ENCODE data around the gene TRIM58.

TRIM58 gene, protein sequence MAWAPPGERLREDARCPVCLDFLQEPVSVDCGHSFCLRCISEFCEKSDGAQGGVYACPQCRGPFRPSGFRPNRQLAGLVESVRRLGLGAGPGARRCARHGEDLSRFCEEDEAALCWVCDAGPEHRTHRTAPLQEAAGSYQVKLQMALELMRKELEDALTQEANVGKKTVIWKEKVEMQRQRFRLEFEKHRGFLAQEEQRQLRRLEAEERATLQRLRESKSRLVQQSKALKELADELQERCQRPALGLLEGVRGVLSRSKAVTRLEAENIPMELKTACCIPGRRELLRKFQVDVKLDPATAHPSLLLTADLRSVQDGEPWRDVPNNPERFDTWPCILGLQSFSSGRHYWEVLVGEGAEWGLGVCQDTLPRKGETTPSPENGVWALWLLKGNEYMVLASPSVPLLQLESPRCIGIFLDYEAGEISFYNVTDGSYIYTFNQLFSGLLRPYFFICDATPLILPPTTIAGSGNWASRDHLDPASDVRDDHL

DNA sequence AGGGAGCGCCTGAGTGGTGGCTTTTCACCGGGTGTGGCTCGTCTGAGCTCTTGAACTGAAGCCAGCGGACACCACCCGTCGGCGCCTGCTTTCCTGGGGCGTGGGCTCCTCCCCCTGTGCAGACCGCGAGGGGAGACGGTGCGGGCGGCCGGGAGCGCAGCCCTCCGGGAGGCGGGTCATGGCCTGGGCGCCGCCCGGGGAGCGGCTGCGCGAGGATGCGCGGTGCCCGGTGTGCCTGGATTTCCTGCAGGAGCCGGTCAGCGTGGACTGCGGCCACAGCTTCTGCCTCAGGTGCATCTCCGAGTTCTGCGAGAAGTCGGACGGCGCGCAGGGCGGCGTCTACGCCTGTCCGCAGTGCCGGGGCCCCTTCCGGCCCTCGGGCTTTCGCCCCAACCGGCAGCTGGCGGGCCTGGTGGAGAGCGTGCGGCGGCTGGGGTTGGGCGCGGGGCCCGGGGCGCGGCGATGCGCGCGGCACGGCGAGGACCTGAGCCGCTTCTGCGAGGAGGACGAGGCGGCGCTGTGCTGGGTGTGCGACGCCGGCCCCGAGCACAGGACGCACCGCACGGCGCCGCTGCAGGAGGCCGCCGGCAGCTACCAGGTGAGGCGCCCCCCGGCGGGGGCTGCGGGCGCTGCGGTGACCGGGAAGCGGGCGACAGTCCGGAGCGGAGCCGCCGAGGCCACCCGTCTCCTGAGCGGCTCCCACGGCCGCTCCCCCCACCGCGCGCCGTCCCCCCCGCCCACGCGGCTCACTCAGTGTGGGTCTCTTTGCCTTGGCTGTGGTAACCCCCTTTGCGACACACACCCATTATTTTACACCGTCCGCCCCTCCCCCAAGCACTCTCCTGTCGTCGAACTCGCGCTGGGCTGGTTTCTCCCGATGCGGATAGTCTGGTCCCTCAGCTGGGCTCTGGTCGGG is at the start of gene TRIM58:
TSS of gene TRIM58 (plus strand) at position 119 of the 916 bp plus-strand sequence. CDS start at position 179, 60 bp downstream.
- peak; percentile 58 for DNase-seq

DNA sequence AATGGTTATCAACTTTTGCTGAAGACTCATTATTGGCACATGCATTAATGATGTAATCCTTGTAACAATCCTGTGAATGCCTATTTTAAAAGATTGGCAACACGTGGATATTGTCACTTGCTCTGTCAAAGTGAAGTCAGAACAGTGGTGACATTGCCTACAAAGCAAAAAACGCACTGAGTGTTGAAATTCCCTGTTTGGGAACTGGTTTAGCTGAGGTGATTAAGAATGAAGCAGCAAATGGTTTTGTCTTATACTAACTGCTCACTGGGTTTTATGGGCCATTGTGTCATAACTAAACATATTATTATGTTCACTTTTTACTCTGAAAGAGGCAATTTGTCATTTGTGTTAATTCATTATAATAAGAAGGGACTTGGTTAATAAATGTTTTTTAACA is 44.4 kb upstream of the TRIM58 start:
- DNase-seq = no peak

DNA sequence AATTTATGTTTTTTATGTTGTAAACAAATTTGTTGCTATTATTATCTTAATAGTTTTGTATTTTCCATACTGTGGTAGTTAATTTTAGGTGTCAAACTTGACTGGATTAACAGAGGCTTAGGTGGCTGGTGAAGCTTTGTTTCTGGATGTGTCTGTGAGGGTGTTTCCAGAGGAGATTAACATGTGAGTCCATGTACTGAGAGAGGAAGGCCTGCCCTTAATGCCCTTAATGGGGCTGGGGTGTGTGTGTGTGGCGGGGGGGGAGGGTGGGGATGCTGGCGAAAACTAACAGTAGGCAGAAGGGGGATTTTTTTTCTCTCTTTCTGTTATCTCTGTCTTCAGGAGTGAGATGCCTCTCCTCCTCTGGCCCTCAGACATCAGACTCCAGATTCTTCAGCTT is 34.9 kb upstream of the TRIM58 start:
- DNase-seq = no peak

DNA sequence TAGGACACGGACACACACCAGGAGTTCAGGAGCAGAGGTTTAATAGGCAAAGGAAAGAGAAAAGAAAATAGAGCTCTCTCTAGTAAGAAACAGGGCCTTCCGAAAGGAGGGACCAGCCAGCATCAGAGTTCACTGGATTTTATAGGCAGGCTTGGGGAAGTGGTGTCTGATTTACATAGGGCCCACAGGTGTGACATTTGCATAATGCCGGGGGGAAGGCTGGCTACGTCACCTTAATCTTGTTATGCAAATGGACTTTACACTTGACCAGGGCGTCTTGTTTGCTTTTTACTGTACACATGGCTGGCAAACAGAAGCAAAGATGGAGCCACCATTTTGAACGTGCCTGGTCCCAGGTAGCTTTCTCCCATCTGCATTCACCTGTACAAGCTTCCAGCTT is 33.0 kb upstream of the TRIM58 start, which contains the start of gene OR14A16:
TSS of gene OR14A16 (minus strand) at position 97 of the 400 bp plus-strand sequence. CDS start 8,390 bp downstream, outside the sequence.
- DNase-seq = no peak

DNA sequence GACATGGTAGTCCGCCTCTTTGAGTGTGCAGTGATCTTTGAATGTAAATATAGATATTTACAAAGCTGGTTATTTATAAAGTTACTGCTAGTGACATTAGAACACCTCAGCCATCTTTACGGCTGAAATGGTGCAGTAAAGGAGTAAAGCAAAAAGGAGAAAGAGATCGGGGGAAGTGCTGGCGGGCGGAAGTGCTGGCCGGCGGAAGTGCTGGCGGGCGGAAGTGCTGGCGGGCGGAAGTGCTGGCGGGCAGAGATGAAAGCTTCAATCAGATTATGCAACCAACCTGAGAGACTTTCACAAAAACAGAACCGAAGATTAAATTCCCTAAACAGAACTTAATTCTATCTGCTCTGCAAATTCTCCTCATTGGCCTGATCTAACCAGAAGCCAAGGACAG is 31.6 kb upstream of the TRIM58 start:
- DNase-seq = no peak

DNA sequence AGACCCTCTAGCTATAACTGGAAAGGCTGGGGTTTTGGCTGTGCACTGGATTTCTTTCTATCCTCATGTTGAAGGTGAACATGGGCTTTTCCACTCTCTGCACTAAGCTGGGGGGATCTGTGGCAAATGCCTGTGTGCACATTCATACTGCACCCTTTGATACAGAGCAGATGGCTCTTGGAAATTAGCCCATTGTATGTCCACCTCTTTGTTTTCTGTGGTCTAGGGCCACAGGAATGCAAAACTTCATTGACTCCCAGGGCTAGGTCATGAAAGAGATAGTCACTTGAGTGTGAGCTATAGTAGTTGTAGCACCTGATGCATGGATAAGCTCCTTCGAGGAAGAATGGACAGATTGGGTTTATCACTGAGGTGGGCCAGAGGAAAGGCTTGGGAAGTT is 27.3 kb upstream of the TRIM58 start:
- no peak for DNase-seq

DNA sequence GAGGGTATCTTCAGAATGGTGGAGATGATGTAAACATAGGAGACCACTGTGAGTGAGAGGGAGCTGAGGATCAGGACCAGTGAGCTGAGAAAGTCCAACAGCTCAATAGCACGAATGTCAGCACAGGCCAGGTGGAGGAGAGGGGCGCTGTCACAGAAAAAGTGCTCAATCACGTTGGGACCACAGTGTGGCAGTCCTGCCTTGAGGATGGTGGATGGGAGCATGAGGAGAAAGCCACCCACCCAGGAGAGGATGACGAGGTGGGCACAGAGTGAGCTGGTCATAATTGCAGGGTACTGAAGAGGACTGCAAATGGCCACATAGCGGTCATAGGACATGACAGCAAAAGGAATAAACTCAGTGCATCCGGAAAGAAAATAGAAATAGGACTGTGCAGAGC is 23.4 kb upstream of the TRIM58 start:
- no peak for DNase-seq

DNA sequence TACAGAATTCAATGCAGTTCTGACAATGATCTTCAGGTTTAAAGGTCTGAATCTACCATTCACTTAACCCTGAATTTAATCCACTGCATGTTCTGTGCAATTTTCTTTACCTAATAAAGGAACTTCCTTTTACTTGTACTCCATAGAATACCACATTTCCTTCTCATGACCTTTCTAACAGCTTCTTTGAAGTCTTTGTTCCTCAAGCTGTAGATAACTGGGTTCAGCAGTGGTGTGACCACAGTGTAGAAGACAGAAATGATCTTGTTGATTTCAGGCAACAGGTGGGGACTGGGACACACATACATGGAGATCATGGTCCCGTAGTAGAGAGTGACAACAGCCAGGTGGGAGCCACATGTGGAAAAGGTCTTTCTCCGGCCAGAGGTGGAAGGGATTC is 16.2 kb upstream of the TRIM58 start:
- DNase-seq = no peak

DNA sequence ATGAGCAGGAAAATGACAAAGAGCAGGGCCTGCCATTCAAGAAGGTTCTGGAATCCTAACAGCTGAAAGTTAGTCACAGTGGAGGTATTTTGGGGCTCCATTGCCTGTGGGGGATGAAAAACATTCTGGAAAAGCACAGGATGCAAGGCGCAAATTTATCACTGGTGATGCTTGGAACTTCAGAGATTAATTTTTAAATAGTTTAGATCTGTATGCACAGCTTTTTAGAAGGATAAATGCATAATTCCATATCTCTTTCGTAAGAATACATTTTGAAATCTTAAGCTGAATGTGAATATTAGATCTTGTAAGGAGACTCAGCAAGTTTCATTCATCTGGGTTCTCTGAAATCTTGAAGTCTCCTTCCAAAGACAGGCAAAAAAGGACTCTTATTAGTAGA is 15.2 kb upstream of the TRIM58 start, which contains the start of gene OR11L1:
TSS of gene OR11L1 (minus strand) at position 101 of the 400 bp plus-strand sequence. CDS start at position 101, 0 bp downstream.
- DNase-seq = no peak

DNA sequence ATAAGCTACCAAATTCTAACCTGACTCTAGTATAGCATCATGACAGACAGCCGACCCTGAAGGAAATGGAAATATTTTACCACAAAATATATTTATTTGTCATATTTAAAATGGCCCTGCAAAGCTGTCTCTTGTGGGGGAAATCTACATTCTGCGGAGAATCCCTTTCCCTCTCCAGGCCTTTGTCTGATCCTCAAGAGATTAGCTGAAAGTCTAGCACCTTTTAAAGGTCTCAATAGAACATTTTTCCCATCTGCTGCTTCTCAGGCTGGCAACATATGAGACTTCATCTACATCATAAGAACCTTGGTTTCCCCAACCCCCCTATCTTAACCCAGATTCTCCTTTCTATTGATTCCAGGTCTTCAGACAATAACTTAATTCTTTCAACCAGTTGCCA is 13.6 kb upstream of the TRIM58 start:
- no peak for DNase-seq

DNA sequence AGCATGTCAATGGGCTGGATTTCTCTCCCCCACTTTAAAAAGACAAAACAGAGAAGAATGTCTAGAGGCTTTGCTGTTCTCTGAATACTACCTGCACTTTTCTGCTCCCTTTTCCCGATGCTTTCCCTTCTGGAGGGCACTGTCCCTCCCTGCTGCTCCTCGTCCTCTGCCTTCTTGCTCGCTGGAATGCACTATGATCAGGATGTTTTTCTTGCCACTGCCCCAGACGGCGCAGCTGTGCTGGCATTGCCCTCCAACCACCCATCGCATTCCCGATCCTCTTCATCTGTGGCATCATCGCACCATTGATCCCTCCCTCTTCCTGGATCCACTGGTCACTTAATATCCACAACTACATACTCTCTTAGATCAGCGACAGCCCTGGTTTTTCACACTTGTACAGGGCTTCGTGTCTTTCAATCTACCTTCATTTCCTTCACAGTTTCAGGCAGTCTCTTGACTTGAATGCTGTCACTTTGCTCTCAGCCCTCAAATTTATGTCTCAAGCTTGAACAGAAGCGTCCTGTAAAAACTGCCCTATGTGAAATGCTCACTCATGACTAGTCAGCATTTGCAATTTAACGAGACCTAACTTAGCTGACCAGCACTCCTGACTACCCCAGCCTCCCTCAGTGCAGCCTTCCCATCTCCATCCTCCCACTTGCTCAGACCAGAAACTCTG is 11.8 kb upstream of the TRIM58 start:
- no peak for DNase-seq

DNA sequence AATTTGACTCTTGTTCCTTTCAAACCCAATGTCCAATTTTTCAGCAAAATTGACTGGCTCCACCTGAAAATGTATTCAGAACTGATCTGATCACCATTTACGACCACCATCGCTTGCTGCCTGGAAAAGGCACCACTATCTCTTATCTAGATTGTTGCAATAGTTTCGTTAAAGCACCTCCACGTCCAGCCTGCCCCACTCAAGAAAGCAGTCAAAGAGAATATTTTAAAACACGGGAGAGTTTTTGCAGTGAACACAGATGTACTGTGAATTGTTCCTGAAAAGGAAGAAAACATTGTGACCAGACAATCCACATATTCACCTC is 11.3 kb upstream of the TRIM58 start:
- DNase-seq = no peak

DNA sequence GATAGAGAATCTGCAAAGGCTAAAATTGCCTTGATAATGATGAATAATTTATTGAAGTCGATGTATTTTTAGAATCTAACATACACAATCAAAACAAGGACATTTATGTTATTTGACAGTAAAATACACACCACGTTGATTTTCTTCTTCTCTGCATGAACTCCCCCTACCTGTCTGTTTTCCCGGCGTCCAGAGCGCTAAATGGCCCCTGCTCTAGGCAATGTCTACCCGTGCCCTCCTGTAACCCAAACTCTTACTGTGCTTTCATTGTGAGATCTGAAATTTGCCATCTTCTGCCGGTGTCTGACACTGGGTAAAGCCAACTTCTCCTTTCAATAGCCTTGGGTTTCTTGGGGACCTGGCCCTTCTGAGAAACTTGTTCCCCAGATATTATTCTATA is 8.6 kb upstream of the TRIM58 start:
- no peak for DNase-seq

DNA sequence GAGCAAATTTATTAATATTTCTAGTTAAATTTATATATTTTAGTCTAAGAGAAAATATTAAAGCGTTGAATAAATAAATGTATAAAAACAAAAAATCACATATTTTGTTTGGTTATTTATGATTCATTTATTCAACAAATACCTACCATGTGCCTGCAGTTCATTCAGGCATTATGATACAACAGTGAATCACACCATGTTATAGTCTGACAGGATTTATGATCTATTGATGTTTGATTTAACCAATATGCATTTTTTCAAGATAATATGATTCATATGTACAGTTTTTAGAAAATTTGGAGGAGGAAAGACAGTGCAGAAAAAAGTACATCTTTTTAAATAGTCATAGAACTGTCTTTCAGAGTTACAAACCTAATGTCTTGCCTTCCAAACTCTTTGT is 7.4 kb upstream of the TRIM58 start:
- DNase-seq = no peak

DNA sequence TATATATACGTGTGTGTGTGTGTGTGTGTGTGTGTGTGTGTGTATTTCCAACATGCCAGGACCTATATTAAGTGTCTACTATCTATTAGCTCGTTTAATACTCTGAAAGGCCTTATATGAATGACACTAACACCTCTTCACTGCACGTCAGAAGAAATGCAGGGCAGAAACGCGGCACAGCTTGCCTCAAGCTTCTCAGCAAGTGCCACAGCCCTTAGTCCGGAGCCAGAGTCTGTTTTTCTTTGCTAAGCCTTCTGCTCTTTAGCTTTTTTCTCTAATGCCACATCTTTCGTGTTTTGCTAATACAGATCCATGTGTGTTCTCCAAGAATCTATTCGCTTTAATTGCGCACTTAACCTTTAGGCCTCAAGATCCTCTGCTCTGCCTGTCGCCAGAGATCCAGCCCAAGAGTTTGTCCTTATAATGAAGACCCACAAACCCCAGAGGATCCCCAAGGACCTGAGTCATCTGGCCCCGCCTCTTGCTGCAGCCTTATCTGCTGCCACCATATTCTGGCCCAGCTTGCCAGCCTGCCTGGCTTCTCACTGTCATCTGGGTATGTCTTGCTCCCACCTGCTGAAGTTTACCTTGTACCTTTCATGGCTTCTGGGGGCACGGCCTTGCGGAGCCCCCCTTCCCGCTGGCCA is 2.0 kb upstream of the TRIM58 start:
- no peak for DNase-seq

DNA sequence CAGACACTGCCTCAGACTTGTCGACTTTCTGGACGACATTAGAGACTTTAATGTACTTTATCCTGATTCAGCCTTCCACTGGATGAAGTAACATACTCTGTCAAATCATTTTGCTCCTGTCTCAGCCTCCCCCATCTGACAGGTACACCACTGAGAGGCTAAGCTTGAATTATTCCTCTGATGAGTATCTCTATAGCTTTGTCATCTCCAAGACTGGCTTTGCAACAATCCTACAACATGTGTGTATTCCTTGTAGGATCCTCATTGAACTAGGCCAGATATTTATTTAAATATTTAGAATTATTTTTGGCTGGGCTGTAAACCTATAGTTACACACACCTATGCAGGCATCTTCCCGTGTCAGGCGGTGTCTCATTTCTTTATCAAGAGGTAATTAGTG is 1.1 kb upstream of the TRIM58 start:
- no peak for DNase-seq

DNA sequence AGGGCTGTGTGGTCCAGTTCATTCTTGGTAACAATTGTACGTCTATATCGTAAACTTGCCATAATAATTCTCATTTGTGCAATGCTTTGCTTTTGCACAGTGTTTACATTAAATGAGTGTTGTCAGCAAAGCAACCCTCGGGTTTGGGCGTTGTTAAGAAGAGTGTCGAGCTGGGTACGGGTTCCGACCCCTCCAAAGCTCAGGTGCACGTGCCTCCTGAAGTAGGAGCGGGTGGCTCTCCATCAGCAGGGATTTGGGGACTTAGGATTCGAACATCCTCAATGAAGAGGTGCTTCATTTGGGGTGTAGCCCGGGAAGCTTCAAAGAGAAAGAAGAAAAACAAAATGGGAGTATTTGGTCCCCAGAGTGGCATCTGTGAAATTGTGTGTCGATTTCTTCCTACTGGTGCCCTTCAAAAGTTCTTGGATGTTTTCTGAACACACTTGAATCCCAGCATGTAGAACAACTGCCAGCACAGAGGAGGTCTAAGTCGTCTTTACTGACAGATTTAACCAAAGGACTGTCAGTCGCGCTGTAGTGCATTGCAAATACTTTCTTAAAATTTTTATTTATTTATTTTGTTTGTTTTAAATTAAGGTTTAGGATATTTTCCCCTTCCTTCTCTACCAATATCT is 1.1 kb downstream of the TRIM58 start:
- DNase-seq = no peak

DNA sequence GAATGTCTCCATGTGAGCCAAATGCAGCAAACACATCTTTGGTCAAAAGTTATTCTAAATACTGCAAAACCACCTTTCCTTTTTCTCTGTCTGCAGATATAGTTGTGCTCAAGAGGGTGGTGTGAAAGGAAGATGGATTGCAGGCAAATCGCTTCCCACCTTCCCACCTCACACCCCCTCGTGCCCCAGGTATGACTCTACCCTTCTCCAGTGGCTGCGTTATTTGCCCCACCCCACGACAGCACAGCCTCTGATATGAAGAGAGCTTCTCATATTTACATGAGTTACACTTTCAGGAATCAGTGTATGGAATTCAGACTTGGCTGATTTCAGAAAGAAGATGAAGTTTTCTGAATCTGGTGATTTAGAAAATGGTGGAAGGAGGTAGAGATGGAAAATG is 5.8 kb downstream of the TRIM58 start:
- DNase-seq = no peak

DNA sequence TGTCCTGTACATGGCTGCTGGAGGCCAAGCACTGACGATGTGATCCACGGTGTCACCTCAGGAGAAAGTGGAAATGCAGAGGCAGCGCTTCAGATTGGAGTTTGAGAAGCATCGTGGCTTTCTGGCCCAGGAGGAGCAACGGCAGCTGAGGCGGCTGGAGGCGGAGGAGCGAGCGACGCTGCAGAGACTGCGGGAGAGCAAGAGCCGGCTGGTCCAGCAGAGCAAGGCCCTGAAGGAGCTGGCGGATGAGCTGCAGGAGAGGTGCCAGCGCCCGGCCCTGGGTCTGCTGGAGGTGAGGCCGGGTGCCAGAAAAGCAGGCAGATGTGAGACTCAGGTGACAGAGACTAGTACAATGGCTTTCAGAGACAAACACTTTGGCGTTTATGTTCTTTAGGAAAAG is 7.7 kb downstream of the TRIM58 start:
- no peak for DNase-seq

DNA sequence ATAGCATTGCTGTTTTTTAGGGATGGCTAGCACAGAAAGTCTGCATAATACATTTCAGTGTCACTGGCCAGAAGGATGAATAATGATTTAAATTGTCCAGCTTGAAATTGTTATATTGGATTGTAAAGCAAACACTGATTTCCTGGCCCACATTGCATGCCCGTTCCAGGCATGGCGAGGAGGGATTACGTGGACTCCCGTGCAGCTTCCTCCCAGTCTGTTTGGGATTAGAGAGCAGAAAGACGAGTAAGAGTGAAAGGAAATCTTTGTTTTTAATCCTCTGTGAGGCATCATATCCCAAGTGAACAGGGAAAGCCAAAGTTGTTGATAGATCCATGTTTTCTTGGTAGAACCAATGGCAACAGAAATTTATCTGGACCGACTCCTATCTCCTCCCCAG is 8.4 kb downstream of the TRIM58 start:
- no peak for DNase-seq

DNA sequence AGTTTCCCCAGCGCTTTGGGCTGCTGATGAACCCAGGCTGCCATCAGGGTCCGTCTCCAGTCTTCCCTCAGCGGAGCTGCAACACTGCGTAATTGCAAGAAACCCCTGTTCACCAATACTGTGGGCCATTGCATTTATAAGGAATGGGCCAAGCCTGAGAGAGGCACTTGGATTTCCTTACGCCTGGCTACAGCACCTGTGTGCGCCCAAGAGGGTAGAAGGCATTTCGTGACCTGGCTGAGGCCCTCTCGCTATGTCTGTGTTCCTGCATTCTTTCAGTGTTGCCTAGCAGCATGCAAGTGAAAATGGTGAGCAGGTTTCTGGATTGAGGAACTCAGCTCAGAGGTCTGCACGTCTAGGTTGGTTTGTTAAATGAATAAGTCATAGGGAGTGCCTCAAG is 26.4 kb downstream of the TRIM58 start:
- no peak for DNase-seq

DNA sequence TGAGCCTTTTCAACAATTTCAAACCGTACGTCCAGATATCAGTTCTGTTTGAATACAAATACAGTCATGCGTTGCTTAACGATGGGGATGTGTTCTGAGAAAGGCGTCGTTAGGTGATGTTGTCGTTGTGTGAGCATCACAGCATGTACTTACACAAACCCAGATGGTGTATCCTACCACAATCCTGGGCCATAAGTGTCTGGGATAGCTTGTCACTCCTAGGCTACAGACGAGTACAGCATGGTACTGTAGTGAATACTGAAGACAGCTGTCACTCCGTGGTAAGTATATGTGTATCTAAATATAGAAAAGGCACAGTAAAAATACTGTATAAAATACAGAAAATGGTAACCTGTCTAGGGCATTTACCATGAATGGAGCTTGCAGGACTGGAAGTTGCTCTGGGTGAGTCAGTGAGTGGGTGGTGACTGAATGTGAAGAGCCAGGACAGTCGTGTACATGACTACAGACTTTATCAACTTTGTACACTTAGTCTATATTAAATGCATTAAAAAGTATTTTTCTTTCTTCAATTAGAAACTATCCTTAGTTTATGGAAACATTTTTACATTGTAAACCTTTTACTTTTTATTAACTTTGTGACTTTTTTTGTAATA is 27.9 kb downstream of the TRIM58 start:
- no peak for DNase-seq

Measured in left hindlimb (tissue), 1 donor.